OCI-LY7 (cell line): ENCODE measurements around the gene RAD54L. TPM values are rescaled to one million over a fixed set of nuclear protein-coding genes. Genes with fewer than 3 reads are reported as not detected.

Experiments used
- BruUV-seq: library from RNA; stranded (reverse); fragments of 400-500 nt; replicated peaks from 2 replicates; lab custom pipeline; 2021; lab: Mats Ljungman, UMichigan
- CTCF ChIA-PET: fragments of 300-600 bp; sonication (Branson Sonifier 250); formaldehyde crosslinking; loops from one replicate; lab custom pipeline; 2022; ENCODE audit warnings: antibody characterized with exemption; ENCODE audit not compliant: unreplicated experiment; lab: Charles Lee
- POLR2A ChIA-PET: fragments of 300-600 bp; sonication (Branson Sonifier 250); formaldehyde crosslinking; loops from one replicate; lab custom pipeline; 2022; ENCODE audit warnings: antibody characterized with exemption; lab: Charles Lee
- DNase-seq: peaks from one replicate; pipeline ENCODE4 v3.0.0-alpha.2; 2015; ENCODE audit warnings: low spot score
- H2AFZ ChIP-seq: fragments of 200-600 bp; sonication (generic), shearing (Covaris generic); 2 replicates; pipeline ENCODE4 v1.6.1; 2014; ENCODE audit warnings: mild to moderate bottlenecking, antibody characterized with exemption, low read length, moderate library complexity
- H3K27ac ChIP-seq: fragments of 200-600 bp; sonication (generic); 2 replicates; pipeline ENCODE4 v1.5.1; 2014; ENCODE audit warnings: mixed run types, low read depth, mild to moderate bottlenecking, moderate library complexity, low read length, inconsistent platforms; ENCODE audit not compliant: poor library complexity, severe bottlenecking
- H3K36me3 ChIP-seq: fragments of 200-600 bp; sonication (generic); 2 replicates; pipeline ENCODE4 v1.6.1; 2014; ENCODE audit warnings: mild to moderate bottlenecking, antibody characterized with exemption, low read length, moderate library complexity, mixed read lengths; ENCODE audit not compliant: insufficient read depth
- H3K4me1 ChIP-seq: fragments of 200-600 bp; sonication (generic); 2 replicates; pipeline ENCODE4 v1.5.1; 2014; ENCODE audit warnings: mild to moderate bottlenecking, low read length; ENCODE audit not compliant: insufficient read depth, poor library complexity, severe bottlenecking
- H3K4me2 ChIP-seq: fragments of 200-600 bp; sonication (generic); 2 replicates; pipeline ENCODE4 v1.6.1; 2014; ENCODE audit warnings: mild to moderate bottlenecking, low read length
- H3K4me3 ChIP-seq: fragments of 200-600 bp; sonication (generic); 2 replicates; pipeline ENCODE4 v1.5.1; 2014; ENCODE audit warnings: mild to moderate bottlenecking, low read depth, low read length; ENCODE audit not compliant: poor library complexity, severe bottlenecking
- H3K79me2 ChIP-seq: fragments of 200-600 bp; sonication (generic); 2 replicates; pipeline ENCODE4 v1.6.1; 2016; ENCODE audit warnings: low read depth, mild to moderate bottlenecking, low read length, moderate library complexity, mixed read lengths; ENCODE audit not compliant: insufficient read depth
- H3K9me2 ChIP-seq: fragments of 200-600 bp; sonication (generic); 2 replicates; pipeline ENCODE4 v1.6.1; 2016; ENCODE audit warnings: mild to moderate bottlenecking, low read length, mixed read lengths; ENCODE audit not compliant: insufficient read depth
- H3K9me3 ChIP-seq: fragments of 200-600 bp; sonication (generic); 2 replicates; pipeline ENCODE4 v1.6.1; 2014; ENCODE audit warnings: mild to moderate bottlenecking, mixed run types, low read length, mixed read lengths
- H4K20me1 ChIP-seq: fragments of 200-600 bp; sonication (generic); 2 replicates; pipeline ENCODE4 v1.6.1; 2014; ENCODE audit warnings: mild to moderate bottlenecking, antibody characterized with exemption, low read length, moderate library complexity, mixed read lengths; ENCODE audit not compliant: insufficient read depth
- CTCF ChIP-seq: fragments of 200-600 bp; sonication (generic); conservative IDR thresholded peaks from 2 replicates; pipeline ENCODE4 v1.5.1; 2014; ENCODE audit warnings: mild to moderate bottlenecking, antibody characterized with exemption, low read length, moderate library complexity, mixed read lengths
- EZH2phosphoT487 ChIP-seq: fragments of 200-600 bp; sonication (generic); IDR thresholded peaks from 2 replicates; pipeline ENCODE4 v1.6.1; 2018; ENCODE audit warnings: low read depth, borderline replicate concordance, mild to moderate bottlenecking, mixed run types, antibody characterized with exemption, low read length, moderate library complexity, mixed read lengths
- intact Hi-C: fragments of 100-400 bp; cut with micrococcal nuclease; formaldehyde crosslinking; loops from one replicate; pipeline ENCODE4 v1.10.0; 2022; ENCODE audit not compliant: unreplicated experiment
- total RNA-seq, 2 experiments: library from RNA; depleted of rRNA in 1 of 2; stranded (reverse); fragments of >200 nt in 1 of 2; shearing (Covaris generic) in 1 of 2; gene quantifications; 2 replicates each; pipeline ENCODE4 v1.2.3, GENCODE V29; 2014 to 2022

The RAD54L gene
- total RNA-seq, 2 experiments from 2014 or later: 62.6 to 78.5 TPM

- no peak overlapping the region for H2AFZ ChIP-seq
- intact Hi-C loops: no loop called here
- H3K4me2 ChIP-seq: no peak overlapping the region
- TF ChIP-seq EZH2phosphoT487 (no peak), CTCF (no peak)
- no peaks in the 10 kb centered on the region for H3K79me2 ChIP-seq
- BruUV-seq: no TSS peak
- ChIA-PET POLR2A (no interaction called here), CTCF (no interaction called here)
- no peak overlapping the region for H3K27ac ChIP-seq
- no peaks in the 10 kb centered on the region for H4K20me1 ChIP-seq
- no peak overlapping the region for H3K4me3 ChIP-seq
- no peak for DNase-seq
- H3K9me2 ChIP-seq: no peaks in the 10 kb centered on the region
- no peaks in the 10 kb centered on the region for H3K36me3 ChIP-seq
- H3K4me1 ChIP-seq: peaks cover 6% of the 10 kb centered on the region
- no peaks in the 10 kb centered on the region for H3K9me3 ChIP-seq
Observed at GRCh38 chr1:46210561-46210960, 37.0 kb upstream of the RAD54L start.

GRCh38 chr1:46211051-46211450 is 36.5 kb upstream of the RAD54L start:
- CTCF ChIA-PET: no interaction called here
- H2AFZ ChIP-seq: no peak overlapping the region

GRCh38 chr1:46215504-46215903 is 32.1 kb upstream of the RAD54L start:
- H3K79me2 ChIP-seq: no peaks in the 10 kb centered on the region
- no peak overlapping the region for H3K4me2 ChIP-seq
- H3K9me3 ChIP-seq: no peaks in the 10 kb centered on the region
- H2AFZ ChIP-seq: no peak overlapping the region
- H3K36me3 ChIP-seq: no peaks in the 10 kb centered on the region
- no TSS peak for BruUV-seq
- no peak overlapping the region for H3K4me3 ChIP-seq
- H4K20me1 ChIP-seq: no peaks in the 10 kb centered on the region
- POLR2A ChIA-PET: no interaction called here
- no peak for DNase-seq
- intact Hi-C loops: no loop called here
- CTCF ChIA-PET: no interaction called here
- no peaks in the 10 kb centered on the region for H3K4me1 ChIP-seq
- H3K9me2 ChIP-seq: no peaks in the 10 kb centered on the region
- TF ChIP-seq EZH2phosphoT487: no peak
- no peak overlapping the region for H3K27ac ChIP-seq

More at GRCh38 chr1:46211051-46211450, 36.5 kb upstream of the RAD54L start:
- Histone ChIP-seq H3K9me2 (no peaks in the 10 kb centered on the region), H3K27ac (no peak overlapping the region), H3K4me1 (peaks cover 6% of the 10 kb centered on the region), H3K4me3 (no peak overlapping the region), H4K20me1 (no peaks in the 10 kb centered on the region), H3K9me3 (no peaks in the 10 kb centered on the region), H3K36me3 (no peaks in the 10 kb centered on the region), H3K4me2 (no peak overlapping the region), H3K79me2 (no peaks in the 10 kb centered on the region)
- no peak for DNase-seq
- intact Hi-C loops: no loop called here
- no TSS peak for BruUV-seq
- TF ChIP-seq EZH2phosphoT487: no peak
- no peak for TF ChIP-seq CTCF
- POLR2A ChIA-PET: no interaction called here
